SK-N-SH treated with all-trans-retinoic acid at 6 μM for 48 hours (cell line): ENCODE results near the gene CTTNBP2.

ENCODE experiments used
- ATAC-seq: fragments of 200-7000 bp; cut with Tn5 transposase; 3 replicates; pipeline ENCODE4 v1.9.1; 2020; ENCODE audit warnings: mild to moderate bottlenecking, moderate library complexity
- ARNTL ChIP-seq: fragments of 450-650 bp; formaldehyde crosslinking; IDR thresholded peaks from 2 replicates; pipeline ENCODE4 v1.5.0; 2020; ENCODE audit warnings: low read depth, mild to moderate bottlenecking, moderate library complexity, borderline replicate concordance
- BACH2 ChIP-seq: fragments of 250-450 bp; sonication (Bioruptor Pico); IDR thresholded peaks from 2 replicates; pipeline ENCODE4 v1.9.0; 2021; ENCODE audit warnings: mild to moderate bottlenecking, borderline replicate concordance
- CSDC2 ChIP-seq: fragments of 250-450 bp; sonication (Bioruptor Pico); IDR thresholded peaks from 2 replicates; pipeline ENCODE4 v1.5.0; 2020; ENCODE audit warnings: mild to moderate bottlenecking, moderate library complexity
- ESRRG ChIP-seq: fragments of 250-450 bp; sonication (Bioruptor Pico); IDR thresholded peaks from 2 replicates; pipeline ENCODE4 v1.6.1; 2021; ENCODE audit warnings: mild to moderate bottlenecking
- GLIS3 ChIP-seq: fragments of 250-450 bp; sonication (Bioruptor Pico); IDR thresholded peaks from 2 replicates; pipeline ENCODE4 v1.5.0; 2020; ENCODE audit warnings: mild to moderate bottlenecking, moderate library complexity
- ISL1 ChIP-seq: fragments of 250-450 bp; sonication (Bioruptor Pico); IDR thresholded peaks from 2 replicates; pipeline ENCODE4 v2.1.2; 2022; ENCODE audit warnings: mild to moderate bottlenecking, moderate library complexity
- OSR1 ChIP-seq: fragments of 250-450 bp; sonication (Bioruptor Pico); IDR thresholded peaks from 2 replicates; pipeline ENCODE4 v1.8.0; 2022; ENCODE audit warnings: moderate library complexity, mild to moderate bottlenecking, inconsistent platforms
- RARB ChIP-seq: fragments of 250-450 bp; sonication (Bioruptor Pico); IDR thresholded peaks from 2 replicates; pipeline ENCODE4 v1.8.0; 2021; ENCODE audit warnings: mild to moderate bottlenecking, moderate library complexity
- SNAI2 ChIP-seq: fragments of 250-450 bp; sonication (Bioruptor Pico); IDR thresholded peaks from 2 replicates; pipeline ENCODE4 v1.5.0; 2020; ENCODE audit warnings: mild to moderate bottlenecking, moderate library complexity
- TCF4 ChIP-seq: fragments of 250-450 bp; sonication (Bioruptor Pico); IDR thresholded peaks from 2 replicates; pipeline ENCODE4 v1.8.0; 2021; ENCODE audit warnings: mild to moderate bottlenecking, moderate library complexity, borderline replicate concordance
- TOX ChIP-seq: fragments of 250-450 bp; sonication (Bioruptor Pico); IDR thresholded peaks from 2 replicates; pipeline ENCODE4 v1.8.0; 2021; ENCODE audit warnings: mild to moderate bottlenecking, moderate library complexity, borderline replicate concordance
- ZFP30 ChIP-seq: fragments of 450-650 bp; formaldehyde crosslinking; IDR thresholded peaks from 2 replicates; pipeline ENCODE4 v1.5.0; 2022; ENCODE audit warnings: mild to moderate bottlenecking, moderate library complexity
- ZNF565 ChIP-seq: fragments of 450-650 bp; formaldehyde crosslinking; conservative IDR thresholded peaks from 2 replicates; pipeline ENCODE4 v1.5.0; 2020; ENCODE audit warnings: low read depth, mild to moderate bottlenecking, moderate library complexity
- ZNF8 ChIP-seq: fragments of 450-650 bp; formaldehyde crosslinking; IDR thresholded peaks from 2 replicates; pipeline ENCODE4 v1.5.0; 2020; ENCODE audit warnings: mild to moderate bottlenecking, moderate library complexity
- TF ChIP-seq, protein P1 (sequence below): fragments of 250-450 bp; sonication (Bioruptor Pico); IDR thresholded peaks from 2 replicates; pipeline ENCODE4 v1.5.1; 2021; ENCODE audit warnings: mild to moderate bottlenecking, moderate library complexity
- TF ChIP-seq, protein P2 (sequence below): fragments of 250-450 bp; sonication (Bioruptor Pico); IDR thresholded peaks from 2 replicates; pipeline ENCODE4 v1.8.0; 2020; ENCODE audit warnings: mild to moderate bottlenecking, moderate library complexity, borderline replicate concordance
- TF ChIP-seq, protein P3 (sequence below): fragments of 250-450 bp; sonication (Bioruptor Pico); IDR thresholded peaks from 2 replicates; pipeline ENCODE4 v1.5.1; 2020; ENCODE audit warnings: low read depth, mild to moderate bottlenecking, moderate library complexity
- TF ChIP-seq, protein P4 (sequence below): fragments of 250-450 bp; sonication (Bioruptor Pico); IDR thresholded peaks from 2 replicates; pipeline ENCODE4 v1.5.0; 2020; ENCODE audit warnings: mild to moderate bottlenecking, moderate library complexity
- TF ChIP-seq, protein P5 (sequence below): fragments of 250-450 bp; sonication (Bioruptor Pico); IDR thresholded peaks from 2 replicates; pipeline ENCODE4 v1.8.0; 2021; ENCODE audit warnings: low read depth, mild to moderate bottlenecking, moderate library complexity, borderline replicate concordance

The CTTNBP2 gene

DNA sequence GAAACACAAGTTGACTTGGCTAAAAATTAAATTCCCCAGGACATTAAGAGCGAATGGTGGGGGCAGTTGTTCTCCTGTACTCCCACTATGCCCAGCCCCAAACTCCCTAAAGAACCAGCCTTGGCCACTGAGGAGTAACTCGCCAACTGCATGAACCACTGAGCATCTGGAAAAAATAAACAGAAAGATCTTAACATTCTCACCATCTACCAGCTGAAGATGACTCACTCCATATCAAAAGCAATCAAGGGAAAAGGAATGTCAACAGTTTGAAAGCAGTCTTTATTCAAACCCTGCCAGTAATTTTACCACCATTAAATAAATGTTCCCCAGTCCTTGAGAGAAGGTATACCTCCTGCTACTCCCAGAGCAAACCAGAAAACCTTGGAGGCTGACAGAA, 45.4 kb downstream of the CTTNBP2 start:
- TF ChIP-seq OSR1 (CRISPR knock-in tag) = no peak
- no peak for TF ChIP-seq ESRRG (CRISPR knock-in tag)
- TF ChIP-seq, protein P1, sequence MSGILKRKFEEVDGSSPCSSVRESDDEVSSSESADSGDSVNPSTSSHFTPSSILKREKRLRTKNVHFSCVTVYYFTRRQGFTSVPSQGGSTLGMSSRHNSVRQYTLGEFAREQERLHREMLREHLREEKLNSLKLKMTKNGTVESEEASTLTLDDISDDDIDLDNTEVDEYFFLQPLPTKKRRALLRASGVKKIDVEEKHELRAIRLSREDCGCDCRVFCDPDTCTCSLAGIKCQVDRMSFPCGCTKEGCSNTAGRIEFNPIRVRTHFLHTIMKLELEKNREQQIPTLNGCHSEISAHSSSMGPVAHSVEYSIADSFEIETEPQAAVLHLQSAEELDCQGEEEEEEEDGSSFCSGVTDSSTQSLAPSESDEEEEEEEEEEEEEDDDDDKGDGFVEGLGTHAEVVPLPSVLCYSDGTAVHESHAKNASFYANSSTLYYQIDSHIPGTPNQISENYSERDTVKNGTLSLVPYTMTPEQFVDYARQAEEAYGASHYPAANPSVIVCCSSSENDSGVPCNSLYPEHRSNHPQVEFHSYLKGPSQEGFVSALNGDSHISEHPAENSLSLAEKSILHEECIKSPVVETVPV (CRISPR knock-in tag) = no peak
- TF ChIP-seq ISL1 (CRISPR knock-in tag) = no peak
- no peak for TF ChIP-seq ZNF8 (CRISPR knock-in tag)
- no peak for TF ChIP-seq CSDC2 (CRISPR knock-in tag)
- TF ChIP-seq, protein P2, sequence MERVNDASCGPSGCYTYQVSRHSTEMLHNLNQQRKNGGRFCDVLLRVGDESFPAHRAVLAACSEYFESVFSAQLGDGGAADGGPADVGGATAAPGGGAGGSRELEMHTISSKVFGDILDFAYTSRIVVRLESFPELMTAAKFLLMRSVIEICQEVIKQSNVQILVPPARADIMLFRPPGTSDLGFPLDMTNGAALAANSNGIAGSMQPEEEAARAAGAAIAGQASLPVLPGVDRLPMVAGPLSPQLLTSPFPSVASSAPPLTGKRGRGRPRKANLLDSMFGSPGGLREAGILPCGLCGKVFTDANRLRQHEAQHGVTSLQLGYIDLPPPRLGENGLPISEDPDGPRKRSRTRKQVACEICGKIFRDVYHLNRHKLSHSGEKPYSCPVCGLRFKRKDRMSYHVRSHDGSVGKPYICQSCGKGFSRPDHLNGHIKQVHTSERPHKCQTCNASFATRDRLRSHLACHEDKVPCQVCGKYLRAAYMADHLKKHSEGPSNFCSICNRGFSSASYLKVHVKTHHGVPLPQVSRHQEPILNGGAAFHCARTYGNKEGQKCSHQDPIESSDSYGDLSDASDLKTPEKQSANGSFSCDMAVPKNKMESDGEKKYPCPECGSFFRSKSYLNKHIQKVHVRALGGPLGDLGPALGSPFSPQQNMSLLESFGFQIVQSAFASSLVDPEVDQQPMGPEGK (CRISPR knock-in tag) = no peak
- TF ChIP-seq ZFP30 (CRISPR knock-in tag) = no peak
- TF ChIP-seq TCF4 (CRISPR knock-in tag) = no peak
- TF ChIP-seq, protein P3, sequence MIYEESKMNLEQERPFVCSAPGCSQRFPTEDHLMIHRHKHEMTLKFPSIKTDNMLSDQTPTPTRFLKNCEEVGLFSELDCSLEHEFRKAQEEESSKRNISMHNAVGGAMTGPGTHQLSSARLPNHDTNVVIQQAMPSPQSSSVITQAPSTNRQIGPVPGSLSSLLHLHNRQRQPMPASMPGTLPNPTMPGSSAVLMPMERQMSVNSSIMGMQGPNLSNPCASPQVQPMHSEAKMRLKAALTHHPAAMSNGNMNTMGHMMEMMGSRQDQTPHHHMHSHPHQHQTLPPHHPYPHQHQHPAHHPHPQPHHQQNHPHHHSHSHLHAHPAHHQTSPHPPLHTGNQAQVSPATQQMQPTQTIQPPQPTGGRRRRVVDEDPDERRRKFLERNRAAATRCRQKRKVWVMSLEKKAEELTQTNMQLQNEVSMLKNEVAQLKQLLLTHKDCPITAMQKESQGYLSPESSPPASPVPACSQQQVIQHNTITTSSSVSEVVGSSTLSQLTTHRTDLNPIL (CRISPR knock-in tag) = no peak
- no peak for TF ChIP-seq GLIS3 (CRISPR knock-in tag)
- TF ChIP-seq RARB (CRISPR knock-in tag) = no peak
- no peak for TF ChIP-seq BACH2 (CRISPR knock-in tag)
- TF ChIP-seq ZNF565 = no peak
- no peak for TF ChIP-seq TOX (CRISPR knock-in tag)
- TF ChIP-seq, protein P4, sequence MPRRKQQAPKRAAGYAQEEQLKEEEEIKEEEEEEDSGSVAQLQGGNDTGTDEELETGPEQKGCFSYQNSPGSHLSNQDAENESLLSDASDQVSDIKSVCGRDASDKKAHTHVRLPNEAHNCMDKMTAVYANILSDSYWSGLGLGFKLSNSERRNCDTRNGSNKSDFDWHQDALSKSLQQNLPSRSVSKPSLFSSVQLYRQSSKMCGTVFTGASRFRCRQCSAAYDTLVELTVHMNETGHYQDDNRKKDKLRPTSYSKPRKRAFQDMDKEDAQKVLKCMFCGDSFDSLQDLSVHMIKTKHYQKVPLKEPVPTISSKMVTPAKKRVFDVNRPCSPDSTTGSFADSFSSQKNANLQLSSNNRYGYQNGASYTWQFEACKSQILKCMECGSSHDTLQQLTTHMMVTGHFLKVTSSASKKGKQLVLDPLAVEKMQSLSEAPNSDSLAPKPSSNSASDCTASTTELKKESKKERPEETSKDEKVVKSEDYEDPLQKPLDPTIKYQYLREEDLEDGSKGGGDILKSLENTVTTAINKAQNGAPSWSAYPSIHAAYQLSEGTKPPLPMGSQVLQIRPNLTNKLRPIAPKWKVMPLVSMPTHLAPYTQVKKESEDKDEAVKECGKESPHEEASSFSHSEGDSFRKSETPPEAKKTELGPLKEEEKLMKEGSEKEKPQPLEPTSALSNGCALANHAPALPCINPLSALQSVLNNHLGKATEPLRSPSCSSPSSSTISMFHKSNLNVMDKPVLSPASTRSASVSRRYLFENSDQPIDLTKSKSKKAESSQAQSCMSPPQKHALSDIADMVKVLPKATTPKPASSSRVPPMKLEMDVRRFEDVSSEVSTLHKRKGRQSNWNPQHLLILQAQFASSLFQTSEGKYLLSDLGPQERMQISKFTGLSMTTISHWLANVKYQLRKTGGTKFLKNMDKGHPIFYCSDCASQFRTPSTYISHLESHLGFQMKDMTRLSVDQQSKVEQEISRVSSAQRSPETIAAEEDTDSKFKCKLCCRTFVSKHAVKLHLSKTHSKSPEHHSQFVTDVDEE = no peak
- no peak for TF ChIP-seq SNAI2 (CRISPR knock-in tag)
- peak; percentile 61 for ATAC-seq

DNA sequence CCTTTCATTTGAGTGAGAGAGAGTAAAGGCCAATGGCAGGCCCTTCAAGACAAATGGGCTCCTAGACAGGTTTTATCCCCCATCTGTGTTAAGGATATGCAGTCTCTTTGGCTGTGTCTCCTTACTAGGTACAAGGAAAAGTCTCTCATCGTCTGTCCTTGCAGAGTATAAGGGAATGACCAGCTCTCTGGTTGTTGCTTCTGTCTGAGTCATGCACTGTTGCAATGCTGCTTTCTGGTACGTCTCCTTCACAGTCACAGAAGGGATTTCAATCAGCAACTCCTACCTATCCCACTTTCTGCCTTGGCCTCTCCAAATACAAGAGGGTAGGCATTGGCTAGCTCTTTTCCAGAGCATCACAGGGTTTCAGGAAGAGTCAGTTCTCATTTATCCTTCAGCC, 48.1 kb downstream of the CTTNBP2 start:
- TF ChIP-seq ZNF8 (CRISPR knock-in tag) = no peak
- TF ChIP-seq, protein P4 = no peak
- TF ChIP-seq SNAI2 (CRISPR knock-in tag) = no peak
- TF ChIP-seq ZFP30 (CRISPR knock-in tag) = no peak
- TF ChIP-seq, protein P5, sequence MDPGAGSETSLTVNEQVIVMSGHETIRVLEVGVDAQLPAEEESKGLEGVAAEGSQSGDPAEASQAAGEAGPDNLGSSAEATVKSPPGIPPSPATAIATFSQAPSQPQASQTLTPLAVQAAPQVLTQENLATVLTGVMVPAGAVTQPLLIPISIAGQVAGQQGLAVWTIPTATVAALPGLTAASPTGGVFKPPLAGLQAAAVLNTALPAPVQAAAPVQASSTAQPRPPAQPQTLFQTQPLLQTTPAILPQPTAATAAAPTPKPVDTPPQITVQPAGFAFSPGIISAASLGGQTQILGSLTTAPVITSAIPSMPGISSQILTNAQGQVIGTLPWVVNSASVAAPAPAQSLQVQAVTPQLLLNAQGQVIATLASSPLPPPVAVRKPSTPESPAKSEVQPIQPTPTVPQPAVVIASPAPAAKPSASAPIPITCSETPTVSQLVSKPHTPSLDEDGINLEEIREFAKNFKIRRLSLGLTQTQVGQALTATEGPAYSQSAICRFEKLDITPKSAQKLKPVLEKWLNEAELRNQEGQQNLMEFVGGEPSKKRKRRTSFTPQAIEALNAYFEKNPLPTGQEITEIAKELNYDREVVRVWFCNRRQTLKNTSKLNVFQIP (CRISPR knock-in tag) = no peak
- no peak for TF ChIP-seq ARNTL
- no peak for ATAC-seq
